PC-9 (cell line): Measurements from ENCODE around the gene IGFBP4. TPM values are rescaled to one million over a fixed set of nuclear protein-coding genes. Genes with fewer than 3 reads are reported as not detected.

ENCODE experiments used
- BruUV-seq: library from RNA; stranded (reverse); fragments of 400-500 nt; replicated peaks from 2 replicates; lab custom pipeline; 2021; lab: Mats Ljungman, UMichigan
- CTCF ChIA-PET: fragments of 300-600 bp; sonication (Branson Sonifier 250); formaldehyde crosslinking; loops from one replicate; lab custom pipeline; 2022; ENCODE audit warnings: antibody characterized with exemption; lab: Charles Lee
- POLR2A ChIA-PET: fragments of 300-600 bp; sonication (Branson Sonifier 250); formaldehyde crosslinking; loops from one replicate; lab custom pipeline; 2022; ENCODE audit warnings: antibody characterized with exemption; ENCODE audit not compliant: unreplicated experiment; lab: Charles Lee
- DNase-seq, 2 experiments: peaks; one replicate each; pipeline versions ENCODE4 v3.0.0 to v3.0.0-alpha.2; 2015 to 2022; ENCODE audit warnings: mixed read lengths in 1 of 2
- H2AFZ ChIP-seq: fragments of 200-600 bp; sonication (generic); 2 replicates; pipeline ENCODE4 v1.8.1; 2017; ENCODE audit warnings: antibody characterized with exemption
- H3F3A ChIP-seq: fragments of 200-600 bp; sonication (generic); 2 replicates; pipeline ENCODE4 v1.8.1; 2017; ENCODE audit warnings: antibody characterized with exemption, mild to moderate bottlenecking, low read depth; ENCODE audit not compliant: insufficient read depth
- H3K27ac ChIP-seq: fragments of 200-600 bp; sonication (generic); 2 replicates; pipeline ENCODE4 v1.6.1; 2016; ENCODE audit warnings: mixed run types
- H3K27me3 ChIP-seq: fragments of 200-600 bp; sonication (generic); 2 replicates; pipeline ENCODE4 v1.6.1; 2016; ENCODE audit warnings: low read depth, mixed run types; ENCODE audit not compliant: insufficient read depth
- H3K36me3 ChIP-seq: fragments of 200-600 bp; sonication (generic); 2 replicates; pipeline ENCODE4 v1.6.1; 2016; ENCODE audit warnings: low read depth, mixed run types
- H3K4me1 ChIP-seq: fragments of 200-600 bp; sonication (generic); replicated peaks from 2 replicates; pipeline ENCODE4 v1.6.1; 2016; ENCODE audit warnings: mixed run types; ENCODE audit not compliant: insufficient read depth
- H3K4me2 ChIP-seq: fragments of 200-600 bp; sonication (generic); 2 replicates; pipeline ENCODE4 v1.6.1; 2017; ENCODE audit warnings: mixed run types
- H3K4me3 ChIP-seq: fragments of 200-600 bp; sonication (generic); 2 replicates; pipeline ENCODE4 v1.6.1; 2016; ENCODE audit warnings: mixed run types
- H3K79me2 ChIP-seq: fragments of 200-600 bp; sonication (generic); 2 replicates; pipeline ENCODE4 v1.6.1; 2017; ENCODE audit warnings: low read depth, mixed run types
- H3K9me2 ChIP-seq: fragments of 200-600 bp; sonication (generic); 2 replicates; pipeline ENCODE4 v1.8.1; 2017; ENCODE audit warnings: mild to moderate bottlenecking; ENCODE audit not compliant: insufficient read depth
- H3K9me3 ChIP-seq: fragments of 200-600 bp; sonication (generic); 2 replicates; pipeline ENCODE4 v1.8.1; 2016; ENCODE audit warnings: low read depth; ENCODE audit not compliant: insufficient read depth
- H4K20me1 ChIP-seq: fragments of 200-600 bp; sonication (generic); 2 replicates; pipeline ENCODE4 v1.8.1; 2017; ENCODE audit not compliant: insufficient read depth
- CTCF ChIP-seq: fragments of 200-600 bp; sonication (generic); conservative IDR thresholded peaks from 2 replicates; pipeline ENCODE4 v1.6.1; 2017; ENCODE audit warnings: mixed run types, antibody characterized with exemption, mild to moderate bottlenecking, moderate library complexity
- EZH2 ChIP-seq: fragments of 200-600 bp; sonication (generic); IDR thresholded peaks from 2 replicates; pipeline ENCODE4 v1.8.0; 2017; ENCODE audit warnings: antibody characterized with exemption, low read depth
- intact Hi-C: fragments of 100-400 bp; cut with micrococcal nuclease; formaldehyde crosslinking; loops from one replicate; pipeline ENCODE4 v1.10.0; 2022; ENCODE audit not compliant: unreplicated experiment
- total RNA-seq: library from RNA; stranded (reverse); gene quantifications from 2 replicates; pipeline ENCODE4 v1.2.3, GENCODE V29; 2021

Gene IGFBP4
- total RNA-seq, 1 experiment from 2014 or later: 138 TPM

- Histone ChIP-seq H3K9me3 (no peaks in the 10 kb centered on the region), H3K4me2 (peak overlapping the region; percentile 75), H3K9me2 (no peaks in the 10 kb centered on the region), H3F3A (peaks cover 71% of the 10 kb centered on the region), H3K27ac (peak overlapping the region; percentile 88), H3K4me3 (peak overlapping the region; percentile 42; the same call in 1 of the 2 replicates), H3K36me3 (peaks cover 21% of the 10 kb centered on the region), H3K27me3 (no peaks in the 10 kb centered on the region), H4K20me1 (no peaks in the 10 kb centered on the region), H3K4me1 (peaks cover 79% of the 10 kb centered on the region), H3K79me2 (peaks cover 27% of the 10 kb centered on the region), H2AFZ (no peak overlapping the region)
- no TSS peak for BruUV-seq
- TF ChIP-seq CTCF (no peak), EZH2 (no peak)
- no peak for DNase-seq
- intact Hi-C loops: loop anchor here (5.0 kb wide), 1 partner anchor 49 kb away; the partner anchor contains the start of gene IGFBP4
- ChIA-PET POLR2A (interaction anchor here (0.6 to 1.6 kb wide), 2 partner anchors 8 to 16 kb away, joined by 14 to 19 read pairs; no protein-coding TSS in a partner anchor), CTCF (interaction anchor here (0.6 to 2.0 kb wide), 3 partner anchors 35 to 51 kb away, joined by 3 to 8 read pairs (median 3); no protein-coding TSS in a partner anchor)
These were observed 48.2 kb downstream of the IGFBP4 start for GRCh38 chr17:40491486-40491885.

GRCh38 chr17:40493697-40494096 is 50.4 kb downstream of the IGFBP4 start:
- intact Hi-C loops: loop anchor here (5.0 kb wide), 1 partner anchor 51 kb away; the partner anchor contains the start of gene IGFBP4
- peaks cover 77% of the 10 kb centered on the region for H3K4me1 ChIP-seq
- peaks cover 46% of the 10 kb centered on the region for H3K79me2 ChIP-seq
- no peak for DNase-seq
- ChIA-PET CTCF (interaction anchor here (0.6 kb wide), 2 partner anchors 17 to 1127 kb away, joined by 3 to 6 read pairs; no protein-coding TSS in a partner anchor), POLR2A (no interaction called here)
- H3K4me3 ChIP-seq: no peak overlapping the region
- H3F3A ChIP-seq: peaks cover 69% of the 10 kb centered on the region
- H3K9me2 ChIP-seq: no peaks in the 10 kb centered on the region
- H3K27me3 ChIP-seq: no peaks in the 10 kb centered on the region
- BruUV-seq: no TSS peak
- H3K27ac ChIP-seq: no peak overlapping the region
- no peaks in the 10 kb centered on the region for H4K20me1 ChIP-seq
- H3K36me3 ChIP-seq: peaks cover 16% of the 10 kb centered on the region
- H2AFZ ChIP-seq: no peak overlapping the region
- TF ChIP-seq CTCF (no peak), EZH2 (no peak)
- H3K9me3 ChIP-seq: no peaks in the 10 kb centered on the region
- no peak overlapping the region for H3K4me2 ChIP-seq

- peaks cover 72% of the 10 kb centered on the region for H3K4me1 ChIP-seq
- no peak for DNase-seq
- H4K20me1 ChIP-seq: no peaks in the 10 kb centered on the region
- ChIA-PET CTCF (no interaction called here), POLR2A (no interaction called here)
- no peak overlapping the region for H2AFZ ChIP-seq
- no peaks in the 10 kb centered on the region for H3K27me3 ChIP-seq
- intact Hi-C loops: no loop called here
- H3K79me2 ChIP-seq: peaks cover 56% of the 10 kb centered on the region
- TF ChIP-seq CTCF (no peak), EZH2 (no peak)
- no peaks in the 10 kb centered on the region for H3K9me2 ChIP-seq
- peak overlapping the region; percentile 21 for H3K4me2 ChIP-seq
- BruUV-seq: no TSS peak
- H3K27ac ChIP-seq: no peak overlapping the region
- H3F3A ChIP-seq: peaks cover 56% of the 10 kb centered on the region
- H3K9me3 ChIP-seq: no peaks in the 10 kb centered on the region
- H3K4me3 ChIP-seq: no peak overlapping the region
- H3K36me3 ChIP-seq: peaks cover 16% of the 10 kb centered on the region
These were observed 51.9 kb downstream of the IGFBP4 start for GRCh38 chr17:40495140-40495539.
